Activated T-cell treated with anti-CD3 and anti-CD28 coated beads for 4 hours (primary cell): ENCODE data around the gene SLC6A3.
"Not testable (repeated sequence)": the region's sequence is repeated elsewhere in the genome, so short reads cannot be mapped to it uniquely, and the experiment has no call there.

Experiments used
- DNase-seq: peaks from one replicate; pipeline ENCODE4 v3.0.0-alpha.2; 2020

SLC6A3 gene

DNA sequence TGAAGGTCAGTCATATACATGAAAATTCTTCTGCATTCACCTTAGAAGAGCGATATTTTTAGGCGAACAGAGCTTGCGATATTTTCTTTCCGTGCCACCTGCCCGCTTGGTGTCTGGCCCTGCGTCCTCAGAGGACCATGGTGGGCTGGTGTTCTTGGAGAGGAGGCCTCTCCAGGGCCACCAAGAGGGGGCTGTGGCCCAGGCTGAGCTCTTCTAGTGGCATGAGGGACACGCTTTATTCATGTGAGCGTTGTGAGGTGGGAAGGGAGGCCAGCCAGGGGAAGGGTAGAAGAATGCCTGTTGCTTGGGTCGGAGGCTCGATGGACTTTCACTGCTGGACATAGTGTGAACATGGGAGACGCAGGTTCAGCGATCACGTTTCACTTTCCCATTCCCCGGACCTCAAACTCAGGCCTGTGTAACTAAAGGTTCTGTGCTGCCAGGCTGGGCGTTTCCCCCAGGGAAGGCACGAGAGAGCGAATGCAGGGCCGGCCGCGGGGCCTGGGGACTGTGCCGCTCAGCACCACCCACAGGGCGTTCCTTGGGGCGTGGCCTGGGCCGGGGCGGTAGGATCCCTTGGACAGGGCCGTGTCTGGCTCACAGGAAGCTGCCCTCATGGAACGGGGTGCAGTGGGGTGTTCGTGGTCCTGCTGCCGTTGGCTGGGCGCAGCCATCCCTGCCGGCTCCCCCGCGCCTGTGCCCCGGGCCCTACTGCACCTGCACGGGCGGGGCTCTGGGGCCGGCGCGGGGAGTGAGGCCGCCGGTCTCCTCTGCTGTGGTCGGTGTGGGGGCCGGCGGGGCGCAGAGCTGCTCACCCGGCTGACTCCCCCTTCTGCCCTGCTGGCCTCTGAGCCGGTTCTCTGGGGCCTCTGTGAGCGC lies 59.6 kb downstream of the SLC6A3 start:
- DNase-seq: peak; percentile 73

- DNase-seq: no peak
Measured at GRCh38 chr5:1384521-1384920, 60.7 kb downstream of the SLC6A3 start.

DNA sequence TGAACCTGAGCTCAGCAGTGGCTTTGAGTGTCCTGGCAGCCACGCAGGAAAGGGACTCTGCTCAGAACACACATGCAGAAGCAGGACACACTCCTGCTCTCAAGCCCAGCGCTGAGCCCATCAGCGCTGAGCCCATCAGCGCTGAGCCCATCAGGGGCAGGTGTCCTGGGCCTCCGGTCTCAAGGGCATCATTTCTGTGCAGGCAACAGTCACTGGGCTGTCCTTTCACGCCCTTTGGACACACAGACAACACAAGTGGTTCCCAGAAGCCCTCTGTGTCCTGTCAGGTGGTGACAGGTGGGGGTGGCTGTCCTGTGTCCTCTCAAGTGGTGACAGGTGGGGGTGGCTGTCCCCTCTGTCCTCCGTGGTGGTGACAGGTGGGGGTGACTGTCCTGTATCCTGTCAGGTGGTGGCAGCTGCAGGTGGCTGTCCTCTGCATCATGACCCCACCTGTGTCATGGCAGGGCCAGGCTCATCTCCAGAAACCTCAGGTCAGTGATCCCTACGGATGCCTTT lies 61.3 kb downstream of the SLC6A3 start:
- DNase-seq: no peak

DNA sequence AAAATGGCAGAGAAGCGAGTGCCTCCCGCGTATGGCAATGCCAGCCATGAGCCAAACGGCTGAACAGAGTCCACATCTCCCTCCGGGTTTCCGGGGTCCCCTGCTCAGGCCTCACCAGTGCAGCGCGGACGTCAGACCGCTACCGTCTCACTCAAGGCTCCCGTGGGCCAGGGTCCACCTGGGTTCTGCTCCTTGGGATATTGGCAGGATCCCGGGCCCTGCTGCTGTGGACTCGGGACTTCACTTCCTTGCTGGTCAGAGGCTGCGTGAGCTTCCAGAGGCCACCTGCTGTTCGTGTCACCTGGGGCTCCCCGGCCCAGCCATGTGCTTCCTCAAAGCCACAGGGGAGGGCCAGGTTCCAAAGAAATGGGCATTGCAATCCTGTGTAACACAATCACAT lies 61.9 kb downstream of the SLC6A3 start:
- DNase-seq: no peak

DNA sequence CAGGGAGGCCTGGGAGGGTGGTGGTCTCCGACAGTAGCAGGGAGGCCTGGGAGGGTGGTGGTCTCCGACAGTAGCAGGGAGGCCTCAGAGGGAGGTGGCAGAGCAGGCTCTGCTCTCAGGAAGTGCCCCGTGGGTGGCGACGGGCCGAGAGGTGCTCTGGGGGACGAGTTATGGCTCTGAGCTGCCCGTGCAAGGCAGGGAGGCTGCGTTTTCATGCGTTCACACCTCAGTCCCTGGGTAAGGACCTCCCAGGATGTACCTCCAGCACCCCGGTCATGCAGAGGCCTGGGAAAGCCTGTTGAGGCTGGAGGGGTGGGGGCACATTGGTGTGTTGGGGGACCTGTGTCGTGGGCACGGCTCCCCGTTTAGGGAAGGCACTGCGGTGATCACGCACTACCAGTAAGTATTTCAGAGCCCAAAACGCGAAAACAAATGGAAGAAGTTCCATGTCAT lies 63.0 kb downstream of the SLC6A3 start:
- no peak for DNase-seq

DNA sequence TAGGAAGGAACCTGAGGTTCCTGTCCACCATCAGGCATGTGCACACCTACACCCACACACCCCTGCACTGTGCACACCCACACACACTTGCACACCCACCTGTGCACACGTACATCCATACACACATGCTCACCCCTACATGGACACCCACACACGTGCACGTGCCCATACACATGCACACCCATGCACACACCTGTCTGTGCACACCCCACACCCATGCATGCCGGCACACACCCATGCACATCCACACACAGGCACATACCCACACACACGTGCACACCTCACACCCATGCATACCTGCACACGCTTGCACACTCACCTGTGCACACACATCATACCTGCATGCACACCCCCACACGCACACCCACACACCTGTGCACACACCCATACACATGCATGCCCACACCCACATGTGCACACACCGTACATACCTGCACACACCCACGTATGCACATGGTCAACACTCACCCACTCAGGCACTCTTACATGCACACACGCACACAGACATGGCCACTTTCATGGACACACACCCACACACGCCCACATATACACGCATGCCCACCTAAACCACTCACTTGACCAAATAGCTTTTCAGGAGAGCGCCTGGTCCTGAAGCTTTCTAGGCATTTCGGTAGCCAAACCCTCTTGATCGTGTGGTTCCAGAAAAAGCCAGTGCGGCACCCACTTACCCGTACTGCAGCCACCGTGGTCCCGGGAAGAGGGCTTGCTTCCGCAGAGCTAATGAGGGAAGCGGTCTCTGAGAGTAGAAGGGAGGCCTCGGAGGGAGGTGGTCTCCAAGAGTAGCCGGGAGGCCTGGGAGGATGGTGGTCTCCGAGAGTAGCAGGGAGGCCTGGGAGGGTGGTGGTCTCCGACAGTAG lies 63.6 kb downstream of the SLC6A3 start:
- DNase-seq: no peak

DNA sequence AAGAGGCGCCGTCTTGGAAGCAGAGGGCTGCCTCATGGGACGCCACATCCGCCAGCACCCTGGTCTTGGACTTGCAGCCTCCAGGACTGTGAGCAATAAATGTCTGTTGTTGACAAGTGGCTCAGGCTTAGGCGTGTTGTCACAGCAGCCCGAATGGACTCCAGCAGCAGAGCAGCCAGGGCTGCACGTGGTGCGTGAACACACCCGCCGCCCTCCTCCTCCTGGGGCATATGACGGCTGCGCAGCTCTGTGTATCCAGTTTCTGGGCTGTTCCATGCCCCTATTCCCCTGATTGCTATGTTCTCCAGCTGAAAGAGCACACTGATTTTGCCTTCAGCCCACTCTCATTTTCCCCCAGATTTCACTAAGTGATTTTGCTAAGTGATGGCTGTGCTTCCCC lies 64.3 kb downstream of the SLC6A3 start:
- DNase-seq: no peak

GRCh38 chr5:1380011-1380817 lies 65.0 kb downstream of the SLC6A3 start:
- DNase-seq: peak; percentile 41

DNA sequence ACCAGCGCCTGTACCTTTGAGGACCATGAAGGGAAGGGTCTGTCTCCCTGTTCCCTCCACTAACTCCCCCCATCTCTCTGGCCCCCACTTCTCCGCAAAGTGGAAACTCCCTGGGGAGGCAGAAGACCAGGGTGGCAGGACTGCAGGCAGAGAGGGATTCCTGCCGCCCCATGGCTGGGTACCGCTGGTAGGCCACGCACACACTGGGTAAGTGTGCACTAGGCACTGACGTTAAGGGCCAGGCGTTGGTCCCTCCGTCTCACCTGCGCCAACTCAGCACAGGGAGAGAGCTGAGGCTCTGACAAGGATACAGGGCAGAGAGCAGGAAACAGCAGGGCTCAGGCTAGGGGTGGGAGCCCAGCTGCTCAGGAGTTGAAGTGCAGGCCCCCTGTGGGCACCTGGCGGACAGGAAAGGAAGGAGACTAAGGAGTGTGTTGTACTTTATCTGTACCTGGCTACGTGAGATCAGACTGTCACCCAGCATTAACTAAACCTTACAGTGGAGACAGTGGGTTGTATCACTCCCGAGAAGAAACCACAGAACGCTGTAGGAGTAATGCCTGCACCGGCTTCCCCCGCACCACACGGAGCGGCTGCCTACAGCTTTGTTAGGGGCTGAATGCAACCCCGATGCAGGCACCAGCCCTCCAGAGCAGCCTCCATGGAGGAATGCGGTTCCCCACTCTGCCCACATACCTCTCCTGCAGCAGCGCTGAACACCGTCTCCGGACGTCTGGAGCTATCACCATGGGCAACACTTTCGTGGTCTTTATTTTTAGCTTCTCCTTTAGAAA lies 66.2 kb downstream of the SLC6A3 start:
- no peak for DNase-seq

- DNase-seq: no peak
Measured at GRCh38 chr5:1378096-1378495, 67.1 kb downstream of the SLC6A3 start.

DNA sequence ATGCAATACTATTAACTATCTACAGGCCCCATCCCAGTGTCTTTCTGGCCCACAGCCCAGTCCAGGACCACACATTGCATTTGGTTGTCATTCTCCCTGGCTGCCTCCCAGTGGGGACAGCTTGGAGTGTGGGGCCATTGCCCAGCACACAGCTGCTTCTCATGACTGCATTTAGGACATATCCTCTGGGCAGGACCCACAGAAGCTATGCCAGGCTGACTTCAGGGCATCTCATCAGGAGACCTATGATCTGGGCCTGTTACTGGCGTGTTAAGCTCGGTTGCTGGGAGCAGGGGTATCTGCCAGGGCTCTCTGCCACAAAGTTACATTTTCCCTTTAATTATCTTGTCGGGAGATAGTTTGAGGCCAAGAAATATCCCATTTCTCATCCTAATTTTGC lies 68.3 kb downstream of the SLC6A3 start:
- no peak for DNase-seq

DNA sequence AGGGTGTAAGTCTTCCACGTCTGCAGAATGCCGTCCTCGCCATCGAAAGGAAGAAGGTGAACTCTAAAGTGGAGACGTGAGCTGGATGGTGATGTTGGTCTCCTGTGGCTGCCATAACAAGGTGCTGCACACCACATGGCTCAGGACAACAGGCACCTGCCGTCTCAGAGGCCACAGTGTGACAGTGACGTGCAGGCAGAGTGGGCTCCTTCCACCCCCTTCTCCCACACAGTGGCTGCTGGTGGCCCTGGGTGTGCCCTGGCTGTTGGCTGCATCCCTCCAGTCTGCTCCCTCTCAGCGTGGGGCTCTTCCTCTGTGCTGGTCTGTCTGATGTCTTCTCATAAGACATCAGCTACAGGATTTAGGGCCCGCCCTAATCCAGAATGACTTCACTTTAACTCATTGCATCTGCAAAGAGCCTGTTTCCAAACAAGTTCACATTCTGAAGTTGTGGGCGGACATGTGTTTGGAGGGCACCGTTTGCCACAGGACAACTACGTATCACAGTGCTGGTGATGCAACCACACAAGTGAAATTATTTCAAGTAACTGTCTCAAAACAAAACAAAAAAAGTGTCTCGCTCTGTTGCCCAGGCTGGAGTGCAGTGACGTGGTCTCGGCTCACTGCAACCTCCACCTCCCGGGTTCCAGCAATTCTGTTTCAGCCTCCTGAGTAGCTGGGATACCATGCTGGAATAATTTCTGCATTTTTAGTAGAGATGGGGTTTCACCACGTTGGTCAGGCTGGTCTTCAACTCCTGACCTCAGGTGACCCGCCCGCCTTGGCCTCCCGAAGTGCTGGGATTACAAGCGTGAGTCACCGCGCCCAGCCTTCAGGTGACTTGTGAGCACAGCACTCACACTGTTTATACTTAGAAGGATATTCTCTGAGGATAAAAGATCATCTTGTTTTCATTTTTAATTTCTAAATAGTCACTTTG lies 69.1 kb downstream of the SLC6A3 start:
- DNase-seq: no peak

- no peak for DNase-seq
Measured at GRCh38 chr5:1374679-1375055, 70.6 kb downstream of the SLC6A3 start.

- DNase-seq: no peak
Measured at GRCh38 chr5:1374030-1374678, 71.1 kb downstream of the SLC6A3 start.

GRCh38 chr5:1371972-1372342 lies 73.3 kb downstream of the SLC6A3 start:
- not testable (repeated sequence) for DNase-seq

- DNase-seq: no peak
Measured at GRCh38 chr5:1371218-1371971, 73.8 kb downstream of the SLC6A3 start.

DNA sequence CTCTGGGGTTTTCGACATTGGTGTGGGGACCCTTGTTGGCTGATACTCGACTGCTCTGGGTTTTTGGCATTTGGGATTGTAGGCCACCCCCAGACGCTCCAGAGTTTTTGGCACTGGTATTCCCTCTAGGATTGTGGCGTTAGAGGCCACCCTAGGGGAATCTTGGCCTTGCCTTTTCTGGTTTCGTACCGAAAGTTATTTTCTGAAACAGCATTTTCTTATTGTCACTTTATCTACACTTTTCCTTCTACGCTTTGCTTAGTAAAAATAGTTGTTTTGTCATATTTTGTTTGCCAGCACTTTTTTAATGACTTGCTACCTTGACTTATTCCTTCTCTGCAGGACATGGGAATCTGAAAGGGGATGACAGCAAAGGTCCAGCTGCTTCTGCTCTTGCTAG lies 75.2 kb downstream of the SLC6A3 start:
- DNase-seq: no peak

DNA sequence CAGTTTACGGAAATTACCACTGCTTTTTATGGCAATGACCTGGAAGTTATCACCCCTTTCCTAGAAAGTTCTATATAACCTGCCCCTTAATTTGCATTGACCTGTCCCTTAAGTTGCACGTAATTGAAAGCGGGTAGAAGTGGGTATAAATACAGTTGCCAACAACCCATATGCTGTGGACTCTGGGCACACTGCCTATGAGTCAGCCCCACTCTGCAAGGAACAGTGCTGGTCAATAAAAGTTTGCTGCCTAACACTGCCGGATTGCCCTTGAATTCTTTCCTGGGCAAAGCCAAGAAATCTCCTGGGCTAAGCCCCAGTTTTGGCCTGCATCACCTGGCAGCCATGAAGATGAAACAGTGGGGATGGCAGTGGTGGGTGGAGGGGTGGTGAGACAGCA lies 76.5 kb downstream of the SLC6A3 start:
- no peak for DNase-seq

DNA sequence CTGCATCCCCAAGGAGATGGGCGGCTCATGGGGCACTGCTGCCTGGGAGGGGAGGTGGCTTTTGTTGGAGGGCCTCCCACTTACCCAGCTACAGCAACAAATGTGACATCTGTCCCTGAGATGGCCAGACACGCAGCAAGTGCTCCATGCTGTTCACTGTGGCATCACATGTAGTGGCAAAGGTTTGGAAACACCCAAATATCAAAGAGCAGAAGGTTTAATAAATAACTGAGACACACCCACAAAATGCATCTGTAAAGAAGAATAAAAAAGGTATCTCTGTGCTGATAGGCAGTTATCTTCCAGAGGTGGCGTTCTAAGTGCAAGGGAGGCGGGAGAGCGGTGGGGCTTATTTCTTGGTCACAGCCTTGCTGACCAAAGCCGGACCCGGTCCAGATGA lies 77.0 kb downstream of the SLC6A3 start:
- DNase-seq: no peak

GRCh38 chr5:1367149-1367548 lies 78.1 kb downstream of the SLC6A3 start:
- no peak for DNase-seq
